ENCODE measurements around the gene SCYGR8. TPM values are rescaled to one million over a fixed set of nuclear protein-coding genes. Genes with fewer than 3 reads are reported as not detected.

The SCYGR8 gene
- total RNA-seq (2021; ENCODE audit: unreplicated experiment) (not detected), Bru-seq, nascent RNA (not detected), BruChase-seq, experiment 1, labeled RNA remaining after a 2-hour chase (not detected), BruChase-seq, experiment 2, labeled RNA remaining after a 6-hour chase (not detected)
- not detected for polyA plus RNA-seq (2012; ENCODE audit: insufficient read length)
- long read RNA-seq = 0 reads

GRCh38 chr2:227745594-227745993, at the start of gene SCYGR8:
Gene SCYGR8 (plus strand): TSS chr2:227745894. CDS start chr2:227745894, 0 bp downstream.
- no peaks in the 10 kb centered on the region for H3K4me1 ChIP-seq (ENCODE audit: control insufficient read depth, insufficient read depth, low read length)
- POLR2A ChIA-PET = no interaction called here
- H3K4me3 ChIP-seq (ENCODE audit: low read depth in 2 of 2, low read length in 2 of 2) = no peak within 1 kb of the TSS
- no peaks in the 10 kb centered on the region for H3K27me3 ChIP-seq (ENCODE audit: control insufficient read depth, insufficient read depth, low read length)
- no peaks in the 10 kb centered on the region for H3K9me3 ChIP-seq (ENCODE audit: control insufficient read depth, insufficient read depth, low read depth, low read length)
- CTCF ChIA-PET = no interaction called here
- DNase-seq (ENCODE audit: low read depth, low spot score) = no peak
- in situ Hi-C loops (cut with HindIII; ENCODE audit: low pct_unique_long_range_greater_than_20kb, low sequenced_read_pairs) = no loop called here
- H3K36me3 ChIP-seq (ENCODE audit: control insufficient read depth, insufficient read depth, low read length) = no peaks in the 10 kb centered on the region; the same call in 1 of the 2 replicates
- intact Hi-C loops (cut with micrococcal nuclease; ENCODE audit: unreplicated experiment) = no loop called here
- no peak for ATAC-seq
- no peak within 1 kb of the TSS for H3K27ac ChIP-seq (ENCODE audit: low read length)
- TF ChIP-seq TCF7L2 (IDR thresholded peaks at IDR 0.05; ENCODE audit: low read depth, low read length) (no peak), CTCF (IDR thresholded peaks at IDR 0.05) (no peak), SIN3A (IDR thresholded peaks at IDR 0.05; ENCODE audit: borderline replicate concordance, insufficient read depth, low read depth, low read length) (no peak), REST (IDR thresholded peaks at IDR 0.05; ENCODE audit: insufficient read depth in 1 of 2, low read depth in 2 of 2, low read length in 1 of 2) (no peak), POLR2AphosphoS5 (IDR thresholded peaks at IDR 0.05; ENCODE audit: low read depth, low read length) (no peak)
- BruUV-seq (replicated peaks) = no TSS peak

- intact Hi-C loops (cut with micrococcal nuclease; ENCODE audit: unreplicated experiment) (no loop called here), in situ Hi-C loops (cut with HindIII; ENCODE audit: low pct_unique_long_range_greater_than_20kb, low sequenced_read_pairs) (no loop called here)
- TF ChIP-seq REST (IDR thresholded peaks at IDR 0.05; ENCODE audit: insufficient read depth in 1 of 2, low read depth in 2 of 2, low read length in 1 of 2) = no peak
- no peak for TF ChIP-seq POLR2AphosphoS5 (IDR thresholded peaks at IDR 0.05; ENCODE audit: low read depth, low read length)
- TF ChIP-seq TCF7L2 (IDR thresholded peaks at IDR 0.05; ENCODE audit: low read depth, low read length) = no peak
- TF ChIP-seq CTCF (IDR thresholded peaks at IDR 0.05) = no peak
- TF ChIP-seq SIN3A (IDR thresholded peaks at IDR 0.05; ENCODE audit: borderline replicate concordance, insufficient read depth, low read depth, low read length) = no peak
- H3K9me3 ChIP-seq (ENCODE audit: control insufficient read depth, insufficient read depth, low read depth, low read length) = no peaks in the 10 kb centered on the region
- ATAC-seq (no peak), DNase-seq (ENCODE audit: low read depth, low spot score) (no peak)
- no peaks in the 10 kb centered on the region for H3K36me3 ChIP-seq (ENCODE audit: control insufficient read depth, insufficient read depth, low read length)
- H3K27me3 ChIP-seq (ENCODE audit: control insufficient read depth, insufficient read depth, low read length) = no peaks in the 10 kb centered on the region
- ChIA-PET CTCF (no interaction called here), POLR2A (no interaction called here)
- BruUV-seq (replicated peaks) = no TSS peak
- H3K4me3 ChIP-seq (ENCODE audit: low read depth in 2 of 2, low read length in 2 of 2) = no peak overlapping the region
- no peaks in the 10 kb centered on the region for H3K4me1 ChIP-seq (ENCODE audit: control insufficient read depth, insufficient read depth, low read length)
- no peak overlapping the region for H3K27ac ChIP-seq (ENCODE audit: low read length)
These were observed 48.6 kb upstream of the SCYGR8 start for GRCh38 chr2:227696990-227697679.

Measured in Panc1 (cell line).